Astrocyte (in vitro differentiated cells and primary cell): Measurements from ENCODE around the gene ZNF565.

ENCODE experiments used
- CTCF ChIP-seq: IDR thresholded peaks from 2 replicates; pipeline ENCODE4 v1.5.1; 2011; ENCODE audit warnings: low read depth, mild to moderate bottlenecking, inconsistent platforms, low read length, moderate library complexity; ENCODE audit not compliant: insufficient read depth
- EZH2 ChIP-seq: IDR thresholded peaks from 2 replicates; pipeline ENCODE4 v1.6.1; 2012; ENCODE audit warnings: mild to moderate bottlenecking, low read length, inconsistent platforms; ENCODE audit not compliant: insufficient read depth

GRCh38 chr19:36139120-36139472 lies 75.4 kb downstream of the ZNF565 start:
- TF ChIP-seq CTCF (no peak), EZH2 (no peak)
